ENCODE measurements around the gene PLEKHG5.
"Not testable (repeated sequence)": the region's sequence is repeated elsewhere in the genome, so short reads cannot be mapped to it uniquely, and the experiment has no call there.

The PLEKHG5 gene

DNA sequence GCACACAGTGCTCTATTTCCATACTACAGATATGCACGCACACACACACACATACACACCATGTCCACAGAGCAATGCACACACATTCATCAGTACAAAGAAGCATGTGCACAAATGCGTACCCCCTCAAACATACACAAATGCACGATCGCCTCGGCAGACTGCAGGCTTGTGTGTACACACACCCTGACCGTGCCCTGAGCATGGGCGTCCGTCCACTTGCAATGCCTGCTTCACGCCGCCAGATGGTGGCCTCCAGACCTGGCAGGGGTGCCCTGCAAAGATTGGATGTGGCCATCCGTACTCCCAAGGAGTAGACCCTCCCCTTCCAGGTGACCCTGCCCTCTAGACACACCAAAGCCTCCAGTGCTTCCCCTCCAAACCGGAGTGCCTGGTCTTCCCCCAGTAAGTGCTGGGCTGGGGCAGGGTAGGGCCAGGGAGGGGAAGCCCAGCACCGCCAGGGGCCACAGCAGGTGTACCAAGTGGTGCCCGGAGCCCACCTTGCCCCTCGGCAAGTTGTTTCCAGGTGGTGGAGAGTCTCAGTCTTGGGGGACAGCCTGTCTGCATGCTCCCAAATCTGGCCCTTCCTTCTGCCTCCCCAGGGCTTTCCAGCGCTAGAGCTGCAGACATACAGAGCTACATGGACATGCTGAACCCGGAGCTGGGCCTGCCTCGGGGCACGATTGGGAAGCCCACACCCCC, 46.3 kb downstream of the PLEKHG5 start:
- DNase-seq (ENCODE audit: low read depth in 2 of 2) = no peak

DNA sequence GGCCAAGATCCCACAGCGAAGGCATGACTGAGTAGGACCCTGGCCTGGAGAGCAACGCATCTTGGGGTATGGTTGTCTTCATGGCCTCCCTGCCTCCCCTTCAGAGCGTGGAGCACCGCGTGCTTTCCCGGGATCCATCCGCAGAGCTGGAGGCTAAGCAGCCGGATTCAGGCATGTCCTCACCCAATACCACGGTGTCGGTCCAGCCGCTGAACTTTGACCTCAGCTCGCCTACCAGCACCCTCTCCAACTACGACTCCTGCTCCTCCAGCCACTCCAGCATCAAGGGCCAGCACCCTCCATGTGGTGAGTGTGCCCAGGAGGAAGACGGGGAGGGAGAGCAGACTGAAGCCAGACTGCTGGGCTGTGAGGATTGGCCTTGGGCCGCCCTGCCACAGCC, 47.1 kb downstream of the PLEKHG5 start:
- DNase-seq (ENCODE audit: low read depth in 2 of 2) = no peak

DNA sequence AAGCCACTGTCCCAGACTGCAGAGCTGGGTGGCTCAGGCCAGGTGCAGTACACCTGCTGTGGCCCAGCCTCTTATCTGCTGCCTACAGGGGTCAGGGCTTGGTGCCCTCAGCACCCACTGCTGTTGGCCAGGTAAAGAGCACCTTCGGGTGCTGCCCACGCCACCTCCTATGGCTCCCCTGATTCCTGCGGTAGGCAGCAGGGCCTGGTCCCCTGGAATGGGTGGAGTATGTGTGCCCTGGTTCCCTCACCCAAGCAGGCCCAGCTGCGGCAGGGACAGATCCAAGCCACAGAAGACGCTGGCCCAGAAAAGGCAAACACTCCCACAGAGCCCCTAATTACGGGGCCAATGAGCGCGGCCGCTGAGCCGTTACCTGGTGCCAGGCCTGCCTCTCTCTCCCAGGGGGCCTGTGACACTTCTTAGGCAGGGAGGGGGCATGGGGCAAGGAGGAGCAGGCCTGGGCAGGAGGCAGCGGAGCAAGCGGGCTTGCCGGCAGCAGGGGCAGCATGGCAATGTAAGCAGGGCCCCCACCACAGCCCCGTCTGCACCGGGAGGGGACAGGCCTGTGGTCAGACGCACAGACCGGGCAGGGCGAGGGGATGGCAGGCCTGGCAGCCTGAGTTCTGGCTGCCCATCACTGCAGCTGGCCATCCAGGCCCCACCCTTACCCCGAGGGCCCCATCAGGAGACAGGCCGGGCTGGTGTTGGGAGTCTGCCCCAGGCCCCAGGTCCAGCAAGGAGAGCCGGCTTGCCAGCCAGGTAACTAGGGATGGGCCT, 47.9 kb downstream of the PLEKHG5 start:
- no peak for DNase-seq (ENCODE audit: low read depth in 2 of 2)

DNA sequence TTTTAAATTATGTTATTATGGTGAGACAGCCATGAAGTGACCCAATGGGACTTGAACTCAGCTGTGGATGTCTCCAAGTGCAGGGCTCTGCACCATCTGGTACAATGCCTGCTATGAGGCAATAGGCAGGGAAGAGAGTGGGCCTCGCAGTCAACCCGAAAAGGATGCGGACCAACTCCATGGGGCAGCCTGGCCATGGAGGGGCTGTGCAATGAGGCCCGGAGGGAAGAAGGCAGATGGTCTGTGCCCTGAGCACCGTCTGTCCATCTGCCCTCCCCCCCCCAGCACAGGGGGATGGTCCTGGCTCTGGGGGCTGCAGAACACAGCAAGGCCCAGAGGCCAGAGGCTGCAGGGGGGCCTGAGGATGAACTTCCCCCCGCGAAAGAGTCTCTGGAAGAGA, 49.9 kb downstream of the PLEKHG5 start:
- DNase-seq (ENCODE audit: low read depth in 2 of 2) = no peak

DNA sequence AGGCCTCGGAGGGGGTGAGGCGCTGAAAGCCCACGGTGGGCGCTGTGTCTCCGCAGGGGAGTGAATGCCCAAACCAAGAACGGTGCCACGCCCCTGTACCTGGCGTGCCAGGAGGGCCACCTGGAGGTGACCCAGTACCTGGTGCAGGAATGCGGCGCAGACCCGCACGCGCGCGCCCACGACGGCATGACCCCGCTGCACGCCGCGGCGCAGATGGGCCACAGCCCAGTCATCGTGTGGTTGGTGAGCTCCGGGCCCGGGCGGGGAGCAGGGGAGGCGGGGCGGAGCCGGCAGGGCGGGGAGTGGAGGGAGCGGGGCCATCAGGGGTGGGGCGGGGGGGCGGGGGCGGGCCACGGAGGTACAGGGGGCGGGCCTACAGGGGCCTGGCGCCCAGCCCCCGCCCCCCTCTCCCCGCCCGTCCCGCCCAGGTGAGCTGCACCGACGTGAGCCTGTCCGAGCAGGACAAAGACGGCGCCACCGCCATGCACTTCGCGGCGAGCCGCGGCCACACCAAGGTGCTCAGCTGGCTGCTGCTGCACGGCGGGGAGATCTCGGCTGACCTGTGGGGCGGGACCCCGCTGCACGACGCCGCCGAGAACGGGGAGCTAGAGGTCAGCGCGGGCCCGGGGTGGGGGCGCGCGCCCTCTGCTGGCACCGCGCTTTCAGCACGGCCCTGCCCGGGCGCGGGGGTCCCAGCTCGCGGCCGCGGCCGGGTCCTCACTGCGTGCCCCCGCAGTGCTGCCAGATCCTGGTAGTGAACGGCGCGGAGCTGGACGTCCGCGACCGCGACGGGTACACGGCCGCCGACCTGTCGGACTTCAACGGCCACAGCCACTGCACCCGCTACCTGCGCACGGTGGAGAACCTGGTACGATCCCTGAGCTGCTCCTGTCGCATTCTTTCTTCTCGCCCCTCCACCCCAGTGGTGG, 51.0 kb downstream of the PLEKHG5 start:
- DNase-seq (ENCODE audit: low read depth in 2 of 2) = peak; percentile 67 to 69

DNA sequence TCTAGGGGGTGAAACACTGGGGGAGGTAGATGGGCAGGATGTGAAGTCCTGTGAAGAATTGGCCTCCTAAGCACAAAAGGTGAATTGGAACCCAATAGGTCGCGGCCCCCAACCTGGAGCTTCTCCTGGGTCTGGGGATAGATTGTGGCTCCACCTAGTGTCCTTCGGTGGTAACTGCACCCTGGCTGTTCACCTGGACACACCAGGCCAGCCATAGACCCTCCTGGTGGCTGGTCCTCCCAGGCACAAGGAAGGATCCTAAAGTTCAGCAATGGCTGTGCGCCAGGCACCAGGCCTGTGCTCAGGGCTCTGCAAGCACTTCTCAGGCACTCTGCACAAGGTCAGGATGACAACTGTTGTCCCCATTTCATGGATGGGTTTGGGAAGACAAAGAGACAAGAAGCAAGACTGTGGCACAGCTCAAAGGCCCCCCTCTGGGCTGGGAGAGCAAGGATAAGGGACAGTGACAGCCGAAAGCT, 53.4 kb downstream of the PLEKHG5 start:
- no peak for DNase-seq (ENCODE audit: low read depth in 2 of 2)

DNA sequence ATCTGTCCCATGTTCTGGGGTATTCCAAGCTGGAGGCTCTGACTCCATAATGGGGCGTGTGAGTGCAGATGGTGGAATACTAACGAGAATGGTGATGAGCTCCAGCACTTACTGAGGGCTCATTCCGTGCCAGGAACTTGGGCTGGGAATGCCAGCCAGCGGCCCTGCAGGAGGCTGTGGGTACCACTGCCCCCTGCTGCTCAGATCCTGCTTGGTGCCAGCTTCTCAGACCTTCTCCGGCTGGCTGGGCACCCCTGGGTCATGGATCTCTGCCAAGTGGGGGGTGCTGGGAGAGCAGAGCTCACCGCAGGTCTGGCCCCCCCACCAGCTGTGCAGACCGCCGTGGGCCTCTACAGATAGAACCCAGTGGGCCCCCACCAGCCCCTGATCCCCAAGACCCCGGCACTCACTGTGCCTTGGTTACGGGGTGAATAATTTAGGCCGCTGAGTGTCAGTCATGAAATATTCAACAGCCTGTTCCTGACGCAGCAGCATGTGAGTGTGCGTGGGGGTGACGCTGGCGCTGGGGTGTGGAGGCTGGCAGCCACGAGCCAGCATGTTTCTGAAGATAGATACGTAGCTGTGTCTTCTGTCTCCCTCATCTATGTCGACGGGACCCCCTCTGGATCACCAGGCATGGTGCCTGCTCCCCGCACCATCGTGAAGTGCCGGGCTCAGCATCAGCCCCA, 54.3 kb downstream of the PLEKHG5 start:
- DNase-seq (ENCODE audit: low read depth in 2 of 2) = not testable (repeated sequence)

DNA sequence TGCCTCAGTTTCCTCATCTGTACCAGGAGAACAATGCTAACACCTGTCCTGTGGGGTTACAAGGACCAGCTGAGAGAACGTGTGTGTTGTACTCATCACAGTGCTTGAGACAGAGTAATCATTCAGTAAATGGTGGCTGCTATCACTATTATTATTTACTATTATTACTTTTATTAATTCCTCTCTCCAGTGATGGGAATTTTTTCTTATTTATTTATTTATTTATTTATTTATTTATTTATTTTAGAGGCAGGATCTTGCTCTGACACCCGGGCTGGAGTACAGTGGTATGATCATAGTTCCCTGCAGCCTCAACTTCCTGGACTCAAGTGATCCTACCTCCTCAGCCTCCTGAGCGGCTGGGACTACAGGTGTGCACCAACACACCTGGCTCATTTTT, 55.2 kb downstream of the PLEKHG5 start:
- DNase-seq (ENCODE audit: low read depth in 2 of 2) = not testable (repeated sequence)

DNA sequence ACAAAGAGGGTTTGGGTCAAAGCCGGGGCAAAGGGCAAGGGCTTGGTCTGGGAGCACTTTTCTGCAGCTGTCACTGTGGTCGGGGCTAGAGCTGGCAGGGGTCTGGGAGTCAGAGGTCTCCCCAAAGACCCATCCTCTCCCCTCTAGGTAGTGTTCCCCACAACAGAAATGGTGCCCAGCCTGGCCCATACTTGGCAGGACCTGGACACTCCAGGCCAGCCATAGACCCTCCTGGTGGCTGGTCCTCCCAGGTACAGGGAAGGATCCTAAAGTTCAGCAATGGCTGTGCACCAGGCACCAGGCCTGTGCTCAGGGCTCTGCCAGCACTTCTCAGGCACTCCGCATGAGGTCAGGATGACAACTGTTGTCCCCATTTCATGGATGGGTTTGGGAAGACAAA, 55.9 kb downstream of the PLEKHG5 start:
- no peak for DNase-seq (ENCODE audit: low read depth in 2 of 2)

DNA sequence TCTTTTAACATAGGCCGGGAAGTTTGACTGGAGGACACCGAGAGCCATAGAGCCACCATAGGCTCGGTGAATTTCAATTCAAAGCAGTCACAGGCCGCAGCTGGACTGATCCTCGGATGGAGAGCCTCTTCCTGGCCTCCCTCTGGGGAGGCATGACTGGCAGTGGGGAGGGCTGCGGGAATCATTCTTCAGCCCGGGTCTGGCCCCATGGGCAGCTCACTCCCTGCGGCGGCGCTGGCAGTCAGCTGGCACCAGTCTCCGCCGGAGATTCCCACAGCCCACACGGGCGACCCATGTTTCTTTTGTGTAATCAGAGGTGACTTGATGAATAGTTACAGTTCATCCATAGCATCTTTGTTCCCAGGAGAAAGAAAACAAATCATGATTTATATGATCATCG, 56.3 kb downstream of the PLEKHG5 start:
- no peak for DNase-seq (ENCODE audit: low read depth in 2 of 2)

DNA sequence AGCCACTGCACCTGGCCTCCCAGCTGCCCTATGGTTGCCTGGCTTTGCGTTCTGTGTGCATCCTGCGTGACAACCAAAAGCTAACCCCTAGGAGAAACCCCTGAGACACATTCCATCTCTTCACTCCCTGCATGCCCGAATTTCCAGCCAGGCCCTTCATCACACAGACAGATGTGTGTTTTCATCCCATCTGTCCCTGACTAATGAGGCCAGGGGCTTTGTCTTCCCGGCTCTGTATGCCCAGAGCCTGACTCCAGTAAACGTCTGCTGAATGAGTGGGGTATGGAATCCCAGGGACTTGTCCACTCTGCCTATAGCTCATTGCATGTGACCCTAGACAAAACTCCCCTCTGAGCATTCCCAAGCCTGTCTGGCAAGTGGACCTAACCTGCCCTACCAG, 57.3 kb downstream of the PLEKHG5 start:
- DNase-seq (ENCODE audit: low read depth in 2 of 2) = no peak

DNA sequence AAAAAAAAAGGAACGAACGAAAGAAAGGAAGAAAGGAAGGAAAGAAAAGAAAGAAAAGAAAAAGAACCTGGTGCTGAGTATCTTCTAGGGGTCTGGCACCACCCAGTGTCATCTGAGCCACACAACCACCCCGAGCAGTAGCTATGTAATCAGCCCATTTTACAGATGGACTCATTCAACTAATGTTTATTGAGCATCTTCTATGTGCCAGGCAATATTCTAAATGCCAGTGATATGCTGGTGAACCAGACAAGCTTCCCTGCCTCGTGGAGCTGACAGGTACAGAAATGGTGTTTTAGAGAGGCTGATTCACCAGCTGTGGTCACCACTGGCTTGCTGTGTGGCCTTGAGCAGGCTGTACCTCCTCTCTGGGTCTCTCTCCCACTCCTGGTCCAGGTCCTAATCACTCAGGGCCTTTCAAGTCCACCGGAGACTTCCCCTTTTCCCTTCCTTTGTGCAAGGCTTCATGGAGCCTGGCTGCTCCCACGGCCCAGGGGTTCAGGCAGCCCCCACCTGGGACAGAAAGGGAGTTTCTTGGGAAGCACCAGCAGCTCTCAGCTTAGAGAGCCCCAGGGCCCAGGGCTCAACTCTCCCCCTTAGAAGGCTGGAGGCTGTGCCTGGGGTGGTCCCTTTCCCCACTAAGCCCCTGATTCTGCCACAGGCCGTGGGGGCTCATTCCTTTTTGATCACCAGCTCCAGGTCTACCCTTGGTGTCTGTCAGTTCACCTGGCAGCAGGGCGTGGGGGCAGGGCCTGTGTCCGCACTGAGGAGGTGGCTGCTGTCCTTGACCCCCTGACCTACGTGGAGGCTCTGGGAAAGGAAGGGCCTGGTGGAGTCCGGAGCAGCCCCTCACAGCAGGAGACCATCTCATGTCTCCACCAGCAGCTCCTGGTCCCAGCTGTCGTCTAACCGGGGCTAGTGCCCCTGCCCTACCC, 59.6 kb downstream of the PLEKHG5 start:
- DNase-seq (ENCODE audit: low read depth in 2 of 2) = not testable (repeated sequence)

DNA sequence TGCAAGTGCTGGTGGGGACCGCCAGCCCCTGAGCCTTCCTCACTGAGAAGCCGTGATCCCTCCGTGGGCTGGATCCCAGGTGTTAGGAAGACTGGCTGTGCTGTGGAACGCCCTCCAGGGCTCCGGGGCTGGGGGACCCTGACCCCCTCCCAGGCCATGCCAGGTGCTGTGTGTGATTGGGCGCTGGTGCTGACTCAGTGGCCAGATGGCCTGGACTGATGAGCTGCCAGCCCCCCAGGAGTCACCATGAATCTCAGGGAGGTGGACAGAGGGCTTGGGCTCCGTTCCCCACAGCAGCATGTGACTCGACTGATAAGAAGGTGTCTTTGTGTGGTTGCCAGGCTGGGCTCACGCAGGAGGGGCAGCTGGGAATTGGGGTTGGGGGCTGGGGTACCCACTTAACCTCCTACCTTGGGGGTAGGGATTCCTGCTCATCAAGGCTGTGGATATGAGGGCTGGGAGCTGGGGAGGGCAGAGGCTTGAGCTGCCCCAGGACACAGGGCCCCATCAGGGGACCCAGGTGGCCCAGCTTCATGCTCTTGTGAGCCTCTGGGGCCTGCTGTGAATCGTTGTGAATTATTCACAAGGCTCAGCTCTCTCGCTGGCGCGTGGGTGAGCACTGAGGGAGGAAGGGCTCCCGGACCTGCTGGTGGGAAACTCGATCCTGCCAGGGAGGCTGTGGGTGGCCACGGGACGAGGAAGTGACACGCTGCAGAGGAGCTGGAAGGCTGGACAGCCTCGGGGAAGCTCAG, 61.6 kb downstream of the PLEKHG5 start:
- DNase-seq (ENCODE audit: low read depth in 2 of 2) = not testable (repeated sequence)

DNA sequence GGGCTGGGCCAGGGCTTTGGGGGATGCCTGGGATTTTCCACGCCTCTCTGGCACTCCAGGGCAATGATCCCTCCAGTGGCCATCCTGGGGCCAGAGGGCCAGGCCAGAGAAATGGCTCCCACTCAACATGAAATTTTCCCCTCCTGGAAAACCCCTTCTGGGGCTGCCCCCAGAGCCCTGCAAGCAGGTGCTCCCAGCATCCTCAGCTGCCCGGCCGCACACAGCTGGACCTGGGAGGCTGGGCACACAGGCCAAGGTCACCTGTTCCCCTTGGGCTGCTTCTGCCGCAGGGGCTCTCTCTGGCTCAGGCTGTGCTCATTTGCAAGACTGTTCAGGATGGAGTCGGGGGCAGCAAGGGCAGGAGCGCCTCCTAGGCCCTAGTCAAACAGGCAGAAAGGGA, 63.0 kb downstream of the PLEKHG5 start:
- DNase-seq (ENCODE audit: low read depth in 2 of 2) = not testable (repeated sequence)

DNA sequence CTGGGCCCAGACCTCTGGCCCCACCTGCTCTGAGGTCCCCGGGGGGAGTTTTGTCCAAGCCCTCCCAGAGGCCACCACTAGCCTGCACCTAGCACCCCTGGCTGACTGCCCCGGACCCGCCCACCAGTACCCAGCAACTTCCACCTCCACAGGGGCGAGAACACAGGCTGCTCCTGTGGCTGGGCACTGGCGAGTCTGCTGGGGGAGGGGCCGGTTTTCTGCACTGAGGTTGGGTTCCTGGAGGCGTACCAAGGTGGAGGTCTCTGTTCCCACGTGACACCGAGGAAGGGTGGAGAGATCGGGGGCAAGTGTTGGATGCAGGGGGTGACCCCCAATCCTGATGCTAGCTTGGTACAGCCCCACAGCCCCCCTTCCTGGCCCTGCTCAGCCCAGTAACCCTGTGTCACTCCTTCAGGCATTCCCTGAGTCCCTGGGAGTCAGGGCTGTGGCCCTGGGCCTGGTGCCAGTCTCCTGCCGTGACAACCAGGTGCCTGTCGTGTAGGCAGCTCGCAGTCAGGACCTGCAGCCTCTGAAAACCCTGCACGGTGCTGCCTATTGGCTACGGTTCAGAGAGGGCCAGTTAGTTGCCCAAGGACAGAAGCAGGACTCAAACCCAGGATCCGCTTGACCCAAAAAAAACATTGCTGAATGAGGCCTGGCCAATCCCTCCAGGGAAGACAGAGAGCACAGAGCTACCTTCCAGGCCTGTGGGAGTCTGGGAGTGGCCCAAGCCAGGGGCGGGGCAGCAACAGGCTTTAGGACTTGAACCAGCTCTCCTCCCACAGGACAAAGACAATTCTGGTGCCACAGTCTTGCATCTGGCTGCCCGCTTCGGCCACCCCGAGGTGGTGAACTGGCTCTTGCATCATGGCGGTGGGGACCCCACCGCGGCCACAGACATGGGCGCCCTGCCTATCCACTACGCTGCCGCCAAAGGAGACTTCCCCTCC, 63.8 kb downstream of the PLEKHG5 start:
- DNase-seq (ENCODE audit: low read depth in 2 of 2) = no peak

DNA sequence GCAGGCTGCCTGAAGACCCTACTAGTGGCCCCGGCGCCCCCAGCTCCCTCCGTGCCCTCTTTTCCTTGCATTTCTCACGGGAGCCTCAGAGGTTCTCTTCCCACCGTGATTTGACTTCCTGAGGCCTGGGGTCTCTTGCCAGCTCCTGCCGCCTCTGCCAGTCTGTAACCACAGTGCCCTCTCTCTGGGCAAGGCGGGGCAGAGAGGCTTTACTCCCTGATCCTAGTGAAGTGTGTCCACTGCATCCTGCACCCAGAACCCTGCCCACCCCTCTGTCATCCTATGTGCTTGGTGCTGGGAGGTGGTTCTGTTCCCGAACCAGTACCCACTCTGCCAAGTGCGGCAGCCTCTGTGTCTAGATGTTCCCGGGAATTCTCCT, 64.5 kb downstream of the PLEKHG5 start:
- no peak for DNase-seq (ENCODE audit: low read depth in 2 of 2)

DNA sequence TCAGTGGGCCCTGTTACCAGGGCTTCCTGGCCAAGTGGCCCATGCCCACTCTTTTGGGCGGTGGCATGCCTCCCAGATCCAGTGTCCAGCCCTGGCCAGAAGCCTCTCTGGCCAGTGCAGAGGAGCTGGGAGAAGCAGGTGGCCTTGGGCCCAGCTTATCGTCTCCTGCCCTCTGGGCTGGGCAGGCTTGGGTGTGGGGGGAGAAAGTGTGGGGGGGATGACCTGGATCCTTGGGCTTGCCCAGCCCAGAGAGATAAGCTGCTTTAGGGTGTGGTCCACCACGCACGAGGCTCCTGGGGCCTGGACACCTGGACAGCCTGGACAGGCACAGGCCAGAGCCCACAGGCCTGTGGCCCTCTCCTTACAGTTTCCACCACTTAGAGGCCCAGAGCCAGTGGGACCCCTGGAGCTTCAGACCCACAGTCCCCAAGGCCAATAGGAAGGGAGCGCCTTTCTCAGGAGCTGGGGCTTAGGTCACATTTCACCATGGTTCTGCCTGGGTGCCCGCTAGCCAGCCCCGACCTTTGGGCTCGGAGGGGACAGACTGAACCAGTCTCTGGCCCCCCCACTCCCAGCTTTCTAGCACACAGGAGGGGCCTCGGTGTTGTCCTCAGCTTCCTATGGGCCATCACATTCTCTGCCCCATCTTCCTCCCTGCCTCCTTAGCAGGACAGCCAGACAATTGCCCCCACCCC, 65.0 kb downstream of the PLEKHG5 start:
- DNase-seq (ENCODE audit: low read depth in 2 of 2) = no peak

DNA sequence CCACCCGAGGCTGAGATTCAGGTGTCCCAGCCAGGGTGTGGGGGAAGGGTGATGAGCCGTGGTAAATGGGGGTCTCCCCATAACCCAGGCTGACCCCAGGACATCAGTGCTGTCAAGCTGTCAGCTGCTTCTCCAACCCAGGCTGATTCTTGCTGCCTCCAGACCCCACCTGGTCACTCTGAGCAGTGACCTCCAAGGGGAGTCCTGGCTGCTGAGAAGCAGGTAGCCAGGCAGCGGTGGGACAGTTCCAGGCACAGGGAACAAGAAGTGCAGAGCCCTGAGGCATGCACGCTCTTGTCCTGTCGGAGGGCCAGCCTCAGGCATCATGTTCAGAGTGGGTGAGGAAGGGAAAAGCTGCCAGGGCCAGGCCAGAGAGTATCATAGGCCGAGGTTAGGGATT, 65.8 kb downstream of the PLEKHG5 start:
- no peak for DNase-seq (ENCODE audit: low read depth in 2 of 2)

Data from stimulated activated CD8-positive, alpha-beta memory T cell treated with anti-CD3 and anti-CD28 coated beads, Interleukin-15, amount 100 ng/mL, for 48 hours (primary cell).